T-cell (primary cell): ENCODE data around the gene USP20. TPM values are rescaled to one million over a fixed set of nuclear protein-coding genes. Genes with fewer than 3 reads are reported as not detected.

Experiments
- ATAC-seq, 4 experiments: fragments of 200-7000 bp in 3 of 4; fragments of 150-1000 bp in 1 of 4; cut with Tn5 transposase; replicated peaks in 1 of 4; 1 replicate in 3 of 4; 2 replicates in 1 of 4; pipeline ENCODE4 v1.10.0; 2021; ENCODE audit warnings: moderate library complexity in 3 of 4, mild to moderate bottlenecking in 2 of 4, moderate number of reproducible peaks in 1 of 4
- CTCF ChIA-PET, 2 donors: fragments of 300-600 bp; sonication (Branson Sonifier 250); formaldehyde crosslinking; loops; one replicate each; lab custom pipeline; 2022; ENCODE audit warnings: antibody characterized with exemption in 2 of 2; lab: Charles Lee
- POLR2A ChIA-PET, 2 donors: fragments of 300-600 bp; sonication (Branson Sonifier 250); formaldehyde crosslinking; loops; one replicate each; lab custom pipeline; 2022; ENCODE audit warnings: antibody characterized with exemption in 2 of 2; lab: Charles Lee
- DNase-seq, 35 experiments: peaks; one replicate each; pipeline versions ENCODE4 v3.0.0 to v3.0.0-alpha.2; 2013 to 2023
- H3K27ac ChIP-seq: one replicate; pipeline ENCODE4 v1.5.1; 2013; ENCODE audit warnings: low read length
- H3K27me3 ChIP-seq, 2 experiments: replicated peaks in 1 of 2; 1 replicate in 1 of 2; 2 replicates in 1 of 2; pipeline versions ENCODE4 v1.6.1 to v1.7.0; 2013; ENCODE audit warnings: low read length in 1 of 2, mixed read lengths in 1 of 2; ENCODE audit not compliant: control insufficient read depth in 2 of 2, insufficient read depth in 2 of 2; ENCODE audit errors: extremely low read depth in 1 of 2
- H3K36me3 ChIP-seq, 2 donors: 1 replicate in 1 of 2; 2 replicates in 1 of 2; pipeline versions ENCODE4 v1.6.1 to v1.7.0; 2013; ENCODE audit warnings: low read length in 1 of 2; ENCODE audit not compliant: control insufficient read depth in 2 of 2, insufficient read depth in 1 of 2; ENCODE audit errors: extremely low read depth in 1 of 2
- H3K4me1 ChIP-seq, 2 experiments: 1 replicate in 1 of 2; 2 replicates in 1 of 2; pipeline versions ENCODE4 v1.6.1 to v1.7.0; 2013; ENCODE audit warnings: low read length in 2 of 2, mixed read lengths in 1 of 2; ENCODE audit not compliant: insufficient read depth in 2 of 2, control insufficient read depth in 1 of 2; ENCODE audit errors: extremely low read depth in 1 of 2
- H3K4me3 ChIP-seq, 2 donors: 1 replicate in 1 of 2; 2 replicates in 1 of 2; pipeline versions ENCODE4 v1.5.1 to v1.7.0; 2013; ENCODE audit warnings: mild to moderate bottlenecking in 2 of 2, low read length in 1 of 2, moderate library complexity in 1 of 2; ENCODE audit not compliant: control insufficient read depth in 1 of 2; ENCODE audit errors: extremely low read depth in 1 of 2
- H3K9me3 ChIP-seq: 2 replicates; pipeline ENCODE4 v1.7.0; 2013
- H3K27ac Mint-ChIP-seq, 2 donors: one replicate each; pipeline ENCODE4 v1.8.0; 2020 to 2021; ENCODE audit warnings: mild to moderate bottlenecking in 2 of 2, mixed read lengths in 2 of 2
- H3K27me3 Mint-ChIP-seq, 2 donors: one replicate each; pipeline ENCODE4 v1.8.0; 2021 to 2022; ENCODE audit warnings: mixed read lengths in 2 of 2
- H3K36me3 Mint-ChIP-seq: one replicate; pipeline ENCODE4 v1.8.0; 2021; ENCODE audit warnings: mixed read lengths
- H3K4me1 Mint-ChIP-seq, 3 donors: one replicate each; pipeline ENCODE4 v1.8.0; 2020 to 2022; ENCODE audit warnings: mixed read lengths in 3 of 3, mild to moderate bottlenecking in 1 of 3
- H3K4me3 Mint-ChIP-seq, 3 donors: one replicate each; pipeline ENCODE4 v1.8.0; 2020 to 2022; ENCODE audit warnings: mild to moderate bottlenecking in 3 of 3, mixed read lengths in 3 of 3, moderate library complexity in 3 of 3
- H3K9me3 Mint-ChIP-seq, 3 donors: one replicate each; pipeline ENCODE4 v1.8.0; 2020 to 2022; ENCODE audit warnings: mixed read lengths in 3 of 3
- WGBS: methylation state at CpG from one replicate; pipeline ENCODE4 v1.1.5; 2013; ENCODE audit warnings: missing lambda C conversion rate; ENCODE audit not compliant: insufficient coverage; 5-methylcytosine and 5-hydroxymethylcytosine counted together
- total RNA-seq, 35 experiments: library from RNA in 6 of 35; stranded (reverse) in 6 of 35; fragments of 120-200 nt in 1 of 35; gene quantifications; one replicate each; pipeline versions ENCODE4 v1.2.1 to v1.2.4 and lab custom pipeline; 2013 to 2026

Gene USP20
- total RNA-seq, 5 donors from 2014 or later (not counting 1 experiment from before 2014, with no cell fraction given) = 105 to 140 (median 125) TPM

DNA sequence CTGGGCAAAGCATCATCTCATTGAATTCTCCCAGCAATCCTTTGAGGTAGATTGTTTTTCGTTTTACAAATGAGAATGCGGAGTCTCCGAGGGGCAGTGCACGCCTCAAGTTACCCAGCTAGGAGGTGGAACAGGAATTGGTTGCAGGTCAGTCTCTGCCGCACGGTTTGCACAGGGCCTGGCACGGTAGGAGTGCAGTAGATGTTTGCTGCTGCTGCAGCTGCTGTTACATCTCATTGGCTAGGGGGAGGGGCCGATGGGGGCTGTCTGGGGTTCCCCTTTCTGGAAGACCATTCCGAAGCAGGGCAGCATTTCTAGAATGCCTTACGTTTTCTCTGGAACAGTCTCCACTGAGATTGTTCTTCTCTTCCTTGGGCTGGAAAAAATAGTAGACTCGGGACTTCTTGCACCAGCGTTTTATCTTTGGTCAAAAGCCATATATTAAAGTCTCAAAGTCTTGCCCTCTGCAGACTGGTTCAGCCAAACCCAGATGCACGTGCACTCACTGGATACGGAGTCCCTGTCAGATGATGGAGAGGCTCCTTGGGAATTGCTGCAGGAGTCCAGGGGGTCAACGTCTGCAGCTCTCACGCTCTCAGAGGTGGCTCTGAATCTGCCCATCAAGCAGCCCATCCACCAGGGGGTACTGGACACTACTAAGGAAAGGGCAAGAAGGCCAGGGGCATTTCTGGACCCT, 1.2 kb downstream of the USP20 start:
- Mint-ChIP-seq H3K4me1 (peaks cover 68 to 75% (median 74%) of the 10 kb centered on the region in 3 donors), H3K27ac (peak overlapping the region; percentile 94)

DNA sequence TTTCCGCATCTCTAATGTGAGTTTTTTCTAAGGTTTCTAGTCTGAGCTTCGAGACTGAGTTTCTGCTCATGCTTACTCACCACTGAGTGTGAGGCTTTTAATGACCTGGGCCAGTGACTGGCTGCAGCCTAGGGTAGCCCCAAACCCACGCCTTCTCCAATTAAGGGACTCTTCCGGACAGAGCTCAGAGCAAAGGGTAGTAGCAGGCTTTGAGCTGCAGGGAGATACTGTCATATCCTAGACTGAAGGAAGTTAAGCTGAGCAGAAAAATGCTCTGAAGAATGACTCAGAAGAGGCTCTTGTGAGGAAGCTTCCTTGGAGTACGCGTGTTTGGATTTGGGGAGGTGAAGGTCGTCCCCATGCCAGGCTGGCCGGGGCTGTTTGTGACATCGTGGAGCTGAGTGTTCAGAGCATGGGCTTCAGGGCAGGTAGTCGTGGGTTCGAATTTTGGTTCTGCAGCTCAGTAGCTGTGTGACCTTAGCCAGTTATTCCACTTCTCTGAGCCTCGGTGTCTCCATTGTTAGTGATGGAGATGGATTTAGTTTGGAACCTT, 3.5 kb downstream of the USP20 start:
- peaks cover 5 to 7% of the 10 kb centered on the region in 2 donors for H3K36me3 ChIP-seq
- H3K27ac ChIP-seq = peak overlapping the region; percentile 60
- peaks cover 70 to 79% (median 78%) of the 10 kb centered on the region in 3 donors for H3K4me1 Mint-ChIP-seq
- no peaks in the 10 kb centered on the region for H3K9me3 Mint-ChIP-seq
- H3K36me3 Mint-ChIP-seq = peaks cover 5% of the 10 kb centered on the region
- WGBS = 76% methylated on average over 9 of the region's 12 CpGs
- H3K27me3 ChIP-seq = no peaks in the 10 kb centered on the region
- peak overlapping the region; percentile 61 to 97 (median 68) for H3K4me3 Mint-ChIP-seq
- CTCF ChIA-PET = interaction anchor here in 1 of 2 donors (0.8 kb wide), 1 partner anchor 46 kb away, joined by 3 read pairs; no protein-coding TSS in a partner anchor
- peak overlapping the region in 1 of 2 donors; percentile 25 for H3K4me3 ChIP-seq
- ATAC-seq = no peak
- H3K4me1 ChIP-seq = peaks cover 45 to 62% of the 10 kb centered on the region in 2 experiments
- peak in 1 of 35 experiments; percentile 32 for DNase-seq
- peak overlapping the region; percentile 91 to 94 for H3K27ac Mint-ChIP-seq
- POLR2A ChIA-PET = no interaction called here
- H3K9me3 ChIP-seq = no peaks in the 10 kb centered on the region
- H3K27me3 Mint-ChIP-seq = no peaks in the 10 kb centered on the region

More for the DNA sequence above, 1.2 kb downstream of the USP20 start:
- ChIA-PET POLR2A (interaction anchor here in 1 of 2 donors (0.5 to 1.0 kb wide), 3 partner anchors 14 to 214 kb away, joined by 3 to 6 read pairs (median 6); no protein-coding TSS in a partner anchor), CTCF (interaction anchor here (0.5 to 1.2 kb wide), 4 partner anchors 9 to 157 kb away, joined by 3 to 7 read pairs (median 4); no protein-coding TSS in a partner anchor)
- whole genome bisulfite sequencing = 29% methylated on average over 11 of the region's 16 CpGs
- Histone ChIP-seq H3K4me1 (peaks cover 39 to 65% of the 10 kb centered on the region in 2 experiments), H3K36me3 (peaks cover 2 to 25% of the 10 kb centered on the region in 2 donors), H3K27ac (peak overlapping the region; percentile 72), H3K9me3 (no peaks in the 10 kb centered on the region), H3K4me3 (peak overlapping the region; percentile 90 to 91), H3K27me3 (no peaks in the 10 kb centered on the region)
- peak overlapping the region; percentile 94 to 97 (median 94) for H3K4me3 Mint-ChIP-seq
- H3K36me3 Mint-ChIP-seq = peaks cover 12% of the 10 kb centered on the region
- H3K27me3 Mint-ChIP-seq = no peaks in the 10 kb centered on the region
- H3K9me3 Mint-ChIP-seq = no peaks in the 10 kb centered on the region
- ATAC-seq = no peak
- peak in 31 of 35 experiments; percentile 19 to 64 (median 39) for DNase-seq

GRCh38 chr9:129839324-129840023, 4.2 kb downstream of the USP20 start:
- Mint-ChIP-seq H3K27me3 (no peaks in the 10 kb centered on the region), H3K27ac (peak overlapping the region; percentile 91 to 94), H3K36me3 (peaks cover 5% of the 10 kb centered on the region), H3K4me1 (peaks cover 63 to 72% (median 71%) of the 10 kb centered on the region in 3 donors), H3K4me3 (peak overlapping the region; percentile 61 to 97 (median 68)), H3K9me3 (no peaks in the 10 kb centered on the region)
- POLR2A ChIA-PET = no interaction called here
- no peaks in the 10 kb centered on the region for H3K9me3 ChIP-seq
- DNase-seq (no peak), ATAC-seq (no peak)
- no peak overlapping the region for H3K4me3 ChIP-seq
- H3K27ac ChIP-seq = peak overlapping the region; percentile 60
- peaks cover 5 to 7% of the 10 kb centered on the region in 2 donors for H3K36me3 ChIP-seq
- H3K4me1 ChIP-seq = peaks cover 38 to 58% of the 10 kb centered on the region in 2 experiments
- CTCF ChIA-PET = interaction anchor here in 1 of 2 donors (0.8 kb wide), 1 partner anchor 46 kb away, joined by 3 read pairs; no protein-coding TSS in a partner anchor
- no peaks in the 10 kb centered on the region for H3K27me3 ChIP-seq
- WGBS = 48% methylated on average over 7 of the region's 10 CpGs

DNA sequence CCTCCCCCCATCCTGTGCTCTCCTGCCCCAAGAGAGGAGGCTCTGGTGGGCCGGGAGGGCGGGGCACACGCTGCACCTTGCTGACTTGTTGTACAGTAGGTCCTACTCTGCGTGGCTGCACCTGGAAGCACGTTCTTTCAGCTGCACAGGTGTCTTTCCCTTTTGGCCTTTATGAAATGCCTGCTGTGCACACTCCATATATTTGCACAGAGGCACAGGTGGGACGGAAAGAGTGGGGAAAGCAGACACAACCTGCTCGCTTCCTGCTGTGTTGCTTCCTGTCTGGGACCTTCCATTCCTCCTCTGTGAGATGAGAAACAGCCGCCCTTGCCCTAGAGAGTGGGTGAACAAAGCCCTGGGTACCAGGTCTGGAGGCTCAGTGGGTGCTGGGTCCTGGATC, 4.8 kb downstream of the USP20 start:
- Histone ChIP-seq H3K9me3 (no peaks in the 10 kb centered on the region), H3K27me3 (no peaks in the 10 kb centered on the region), H3K4me3 (no peak overlapping the region), H3K4me1 (peaks cover 41 to 60% of the 10 kb centered on the region in 2 experiments), H3K27ac (peak overlapping the region; percentile 60), H3K36me3 (peaks cover 5 to 7% of the 10 kb centered on the region in 2 donors)
- ChIA-PET CTCF (no interaction called here), POLR2A (no interaction called here)
- ATAC-seq = no peak
- peak in 8 of 35 experiments; percentile 9 to 41 (median 14) for DNase-seq
- Mint-ChIP-seq H3K4me1 (peaks cover 65 to 70% (median 67%) of the 10 kb centered on the region in 3 donors), H3K27me3 (no peaks in the 10 kb centered on the region), H3K27ac (peak overlapping the region; percentile 84 to 86), H3K4me3 (peak overlapping the region; percentile 25 to 97 (median 31)), H3K9me3 (no peaks in the 10 kb centered on the region), H3K36me3 (peaks cover 5% of the 10 kb centered on the region)
- WGBS = 34% methylated on average over 6 of the region's 8 CpGs

DNA sequence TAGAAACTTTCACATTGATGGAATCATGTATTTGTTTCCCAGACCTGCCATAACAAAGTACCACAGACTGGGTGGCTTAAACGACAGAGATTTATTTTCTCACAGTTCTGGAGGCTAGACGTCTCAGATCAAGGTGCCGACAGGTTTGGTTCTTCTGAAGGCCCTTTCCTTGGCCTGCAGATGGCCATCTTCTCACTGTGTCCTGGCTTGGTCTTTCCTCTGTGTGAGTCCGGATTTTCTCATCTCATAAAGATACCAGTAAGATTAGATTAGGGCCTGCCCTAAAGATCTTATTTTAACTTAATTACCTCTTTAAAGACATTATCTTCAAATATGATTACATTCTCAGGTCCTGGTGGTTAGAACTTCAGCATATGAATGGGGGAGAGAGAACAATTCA, 5.8 kb downstream of the USP20 start:
- Histone ChIP-seq H3K4me3 (no peak overlapping the region), H3K27me3 (no peaks in the 10 kb centered on the region), H3K27ac (no peak overlapping the region), H3K9me3 (no peaks in the 10 kb centered on the region), H3K4me1 (peaks cover 45 to 60% of the 10 kb centered on the region in 2 experiments), H3K36me3 (peaks cover 5 to 7% of the 10 kb centered on the region in 2 donors)
- no peak for DNase-seq
- ChIA-PET POLR2A (no interaction called here), CTCF (interaction anchor here in 1 of 2 donors (0.5 kb wide), 1 partner anchor 83 kb away, joined by 4 read pairs; no protein-coding TSS in a partner anchor)
- ATAC-seq = no peak
- peaks cover 5% of the 10 kb centered on the region for H3K36me3 Mint-ChIP-seq
- peak overlapping the region; percentile 76 to 86 for H3K27ac Mint-ChIP-seq
- WGBS = no CpG with 5 or more reads among the region's 4 CpGs
- H3K9me3 Mint-ChIP-seq = no peaks in the 10 kb centered on the region
- H3K27me3 Mint-ChIP-seq = no peaks in the 10 kb centered on the region
- peaks cover 70 to 74% (median 72%) of the 10 kb centered on the region in 3 donors for H3K4me1 Mint-ChIP-seq
- H3K4me3 Mint-ChIP-seq = peak overlapping the region in 1 of 3 donors; percentile 97
